Fibroblast of skin of right quadriceps (primary cell): Measurements from ENCODE around the gene ITPKC.
"Not testable (repeated sequence)": the region's sequence is repeated elsewhere in the genome, so short reads cannot be mapped to it uniquely, and the experiment has no call there.

Experiments
- DNase-seq: peaks from one replicate; pipeline ENCODE4 v3.0.0-alpha.2; 2013

Gene ITPKC

GRCh38 chr19:40774916-40775631 lies 58.2 kb downstream of the ITPKC start, which contains the start of gene MIA:
Gene MIA, plus strand, starts transcription at chr19:40775521. Its CDS starts 22 bp downstream, at chr19:40775543.
- no peak for DNase-seq

GRCh38 chr19:40775632-40776022 lies 58.7 kb downstream of the ITPKC start:
- DNase-seq, result no peak

GRCh38 chr19:40776364-40776763 lies 59.5 kb downstream of the ITPKC start:
- DNase-seq, result no peak

- DNase-seq, result peak; percentile 90
These were observed 60.2 kb downstream of the ITPKC start for GRCh38 chr19:40776932-40777644.

GRCh38 chr19:40777645-40777936 lies 60.7 kb downstream of the ITPKC start:
- DNase-seq, result no peak

DNA sequence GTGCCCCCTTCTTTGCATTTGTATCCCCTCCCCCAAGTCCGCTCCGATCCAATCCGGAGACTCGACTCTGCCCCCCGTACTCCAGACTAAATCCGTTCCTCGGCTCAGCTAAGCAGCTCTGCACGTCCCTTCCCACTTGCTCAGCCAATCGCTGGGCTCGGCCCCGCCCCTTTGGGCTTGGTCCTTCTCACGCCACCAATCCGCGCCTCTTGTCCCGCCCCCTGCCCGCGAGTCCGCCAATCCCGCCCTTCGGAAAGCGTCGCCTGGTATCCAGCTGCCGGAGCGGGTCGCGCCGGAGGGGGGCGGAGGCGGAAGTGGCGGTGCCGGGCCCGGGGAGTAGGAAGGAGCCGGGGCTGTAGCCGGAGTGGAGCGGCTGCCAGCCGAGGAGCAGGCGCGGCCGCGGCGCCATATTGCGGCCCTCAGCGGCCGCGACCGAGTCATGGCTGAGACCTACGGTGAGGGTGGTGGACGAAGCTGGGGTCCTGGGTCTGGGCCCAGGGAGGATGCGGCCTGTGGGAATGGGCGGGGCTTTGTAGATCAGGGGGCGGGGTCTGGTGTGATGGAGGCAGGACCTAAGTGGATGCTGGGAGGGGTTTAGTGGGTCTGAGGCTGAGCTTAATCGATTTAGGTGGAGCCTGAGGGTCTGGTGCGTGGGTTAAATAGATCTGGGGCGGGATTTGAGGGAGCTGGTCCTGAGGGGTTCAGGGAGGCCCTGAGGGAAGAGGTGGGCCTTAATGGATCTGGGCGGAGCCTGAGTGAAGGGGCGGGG lies 61.2 kb downstream of the ITPKC start, which contains the start of gene RAB4B:
Gene RAB4B, plus strand, starts transcription at position 311 of the 769 bp plus-strand sequence. Its CDS starts 129 bp downstream, at position 440.
- DNase-seq, result peak; percentile 100

DNA sequence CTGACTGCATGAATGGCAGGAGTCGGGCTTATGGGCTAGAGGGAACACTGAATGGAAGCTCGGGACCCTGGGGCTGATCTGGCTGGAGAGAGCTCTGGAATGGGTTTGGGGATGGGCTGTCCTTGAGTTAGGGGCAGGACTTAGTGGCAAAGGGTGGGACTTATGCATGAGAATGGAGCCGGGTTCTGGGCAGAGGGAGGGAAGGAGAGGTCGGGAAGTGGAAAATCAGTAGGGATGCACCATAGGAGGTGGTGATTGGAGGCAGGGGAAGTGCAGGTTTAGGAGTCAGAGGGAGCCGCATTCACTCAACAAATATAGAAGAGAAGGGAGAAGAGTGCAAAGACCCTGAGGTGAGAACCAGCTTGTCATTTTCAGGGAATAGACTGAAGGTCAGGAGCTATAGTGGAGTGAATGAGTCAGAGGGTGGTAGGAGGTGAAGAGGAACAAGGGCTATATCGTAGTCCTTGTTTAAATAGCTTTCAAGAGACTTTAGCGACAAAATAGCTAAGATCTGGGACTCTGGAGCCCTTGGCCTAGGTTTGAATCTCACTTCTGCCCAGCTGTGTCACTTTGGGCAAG lies 61.9 kb downstream of the ITPKC start:
- DNase-seq, result no peak

GRCh38 chr19:40780582-40780981 lies 63.7 kb downstream of the ITPKC start:
- DNase-seq, result no peak

DNA sequence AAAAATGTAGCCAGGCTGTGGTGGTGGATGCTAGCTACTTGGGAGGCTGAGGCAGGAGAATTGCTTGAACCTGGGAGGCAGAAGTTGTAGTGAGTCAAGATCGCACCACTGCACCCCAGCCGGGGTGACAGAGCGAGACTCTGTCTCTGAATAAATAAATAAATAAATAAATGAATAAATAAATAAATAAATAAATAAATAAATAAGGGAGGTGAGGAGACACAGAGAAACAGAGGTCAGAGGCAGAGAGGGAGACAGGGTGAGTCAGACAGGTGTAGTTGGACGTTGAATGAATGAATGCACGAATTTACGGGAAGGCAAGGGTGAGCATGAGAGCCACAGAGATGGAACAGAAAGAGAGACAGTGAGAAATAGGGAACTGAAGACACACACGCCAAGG lies 64.2 kb downstream of the ITPKC start:
- DNase-seq, result no peak

GRCh38 chr19:40783711-40784110 lies 66.8 kb downstream of the ITPKC start:
- no peak for DNase-seq

- DNase-seq, result not testable (repeated sequence)
These were observed 67.2 kb downstream of the ITPKC start for GRCh38 chr19:40784146-40784545.

DNA sequence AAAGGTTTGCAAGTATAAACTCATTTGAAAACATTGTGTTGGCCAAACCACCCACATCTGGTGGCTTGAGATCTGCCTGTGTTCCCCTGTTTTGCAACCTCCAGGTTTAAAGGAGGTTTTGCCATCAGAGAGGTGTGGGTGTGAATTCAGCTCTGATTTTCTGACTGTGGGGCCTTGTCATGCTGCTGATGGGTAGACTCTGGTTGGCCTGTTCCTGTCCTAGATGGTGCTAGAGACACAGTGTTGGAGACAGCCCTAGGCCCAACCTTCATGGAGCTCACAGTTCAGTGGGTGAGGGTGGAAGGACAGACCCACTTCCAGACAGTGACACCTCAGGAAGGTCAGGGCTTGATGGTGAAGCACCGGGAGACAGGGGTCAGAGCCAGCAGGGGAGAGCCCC lies 68.6 kb downstream of the ITPKC start:
- no peak for DNase-seq

DNA sequence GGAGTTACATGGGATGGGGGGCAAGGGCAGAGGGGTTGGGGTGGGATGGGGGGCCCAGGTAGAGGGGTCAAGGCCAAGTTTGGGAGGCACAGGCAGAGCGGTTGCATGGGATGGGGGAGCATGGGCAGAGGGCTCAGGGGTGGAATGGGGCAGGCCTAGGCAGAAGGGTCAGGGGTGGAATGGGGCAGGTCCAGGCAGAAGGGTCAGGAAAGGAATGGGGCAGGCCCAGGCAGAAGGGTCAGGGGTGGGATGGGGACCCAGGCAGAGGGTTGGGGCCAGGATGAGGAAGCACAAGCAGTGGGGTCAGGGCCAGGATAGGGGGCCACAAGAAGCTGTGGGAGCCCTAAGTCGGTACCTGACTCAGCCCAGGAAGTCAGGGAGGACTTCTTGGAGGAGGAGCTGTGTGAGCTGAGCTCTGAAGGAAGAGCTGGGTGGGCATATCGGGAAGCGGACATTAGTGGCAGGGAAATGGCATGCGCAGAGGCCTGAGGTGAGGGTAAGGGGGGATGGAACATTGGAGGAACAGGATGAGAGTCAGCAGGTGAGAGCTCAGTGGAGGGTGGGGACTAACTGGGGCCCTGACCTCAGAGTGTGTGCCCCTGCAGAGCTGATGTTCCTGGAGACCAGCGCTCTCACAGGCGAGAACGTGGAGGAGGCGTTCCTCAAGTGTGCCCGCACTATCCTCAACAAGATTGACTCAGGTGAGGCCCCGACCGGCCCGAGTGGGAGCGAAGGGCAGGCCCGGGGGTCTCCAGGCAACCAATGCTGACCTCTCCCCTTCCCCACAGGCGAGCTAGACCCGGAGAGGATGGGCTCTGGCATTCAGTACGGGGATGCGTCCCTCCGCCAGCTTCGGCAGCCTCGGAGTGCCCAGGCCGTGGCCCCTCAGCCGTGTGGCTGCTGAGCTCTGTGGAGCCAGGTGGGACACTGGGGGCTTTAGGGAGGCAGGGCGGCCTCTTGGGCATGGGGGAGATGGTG lies 69.4 kb downstream of the ITPKC start:
- DNase-seq, result no peak
